UCSD-AML1 (cell line): ENCODE measurements around the gene RNF207.
A peak's percentile ranks its signal among the peaks of the same experiment; 100 is the strongest.

Experiments
- DNase-seq: peaks from one replicate; lab custom pipeline; 2025; ENCODE audit not compliant: unreplicated experiment; lab: John Stamatoyannopoulos, UW

RNF207 gene, protein sequence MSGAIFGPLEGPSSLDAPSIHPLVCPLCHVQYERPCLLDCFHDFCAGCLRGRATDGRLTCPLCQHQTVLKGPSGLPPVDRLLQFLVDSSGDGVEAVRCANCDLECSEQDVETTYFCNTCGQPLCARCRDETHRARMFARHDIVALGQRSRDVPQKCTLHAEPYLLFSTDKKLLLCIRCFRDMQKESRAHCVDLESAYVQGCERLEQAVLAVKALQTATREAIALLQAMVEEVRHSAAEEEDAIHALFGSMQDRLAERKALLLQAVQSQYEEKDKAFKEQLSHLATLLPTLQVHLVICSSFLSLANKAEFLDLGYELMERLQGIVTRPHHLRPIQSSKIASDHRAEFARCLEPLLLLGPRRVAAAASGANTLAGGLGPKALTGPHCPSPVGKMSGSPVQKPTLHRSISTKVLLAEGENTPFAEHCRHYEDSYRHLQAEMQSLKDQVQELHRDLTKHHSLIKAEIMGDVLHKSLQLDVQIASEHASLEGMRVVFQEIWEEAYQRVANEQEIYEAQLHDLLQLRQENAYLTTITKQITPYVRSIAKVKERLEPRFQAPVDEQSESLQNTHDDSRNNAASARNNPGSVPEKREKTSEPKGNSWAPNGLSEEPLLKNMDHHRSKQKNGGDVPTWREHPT

DNA sequence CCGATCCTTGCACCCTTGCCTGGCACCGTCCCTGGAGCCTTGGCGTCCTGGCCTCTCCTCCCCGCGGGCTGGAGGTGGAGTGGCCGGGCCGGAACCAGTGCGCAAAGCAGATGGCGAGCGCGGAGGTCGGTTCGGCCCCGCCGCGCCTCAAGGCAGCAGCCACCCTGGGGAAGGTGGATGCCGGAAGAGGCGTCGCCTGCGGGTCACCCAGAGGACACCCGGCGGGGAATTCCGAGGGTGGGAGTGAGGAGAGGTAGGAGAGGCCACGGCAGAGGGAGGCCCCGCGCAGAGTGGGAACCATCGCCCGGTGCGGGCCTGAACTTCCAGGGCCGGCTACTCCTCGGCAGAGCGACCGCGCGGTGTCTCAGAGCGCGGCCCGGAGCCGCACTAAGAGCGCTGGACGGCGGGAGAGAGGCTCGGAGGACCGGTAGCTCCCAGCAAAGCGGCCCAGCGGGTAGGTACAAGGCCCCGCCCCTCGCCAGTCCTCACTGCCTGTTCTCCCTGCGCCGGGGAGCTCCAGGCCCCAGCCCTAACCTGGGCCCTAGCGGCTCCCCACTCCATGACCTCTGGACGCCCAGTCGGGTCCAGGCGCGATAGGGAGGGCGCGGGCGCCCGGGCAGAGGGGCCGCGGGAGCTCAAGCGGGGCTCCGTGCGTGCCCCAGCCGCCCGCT, at the start of gene RNF207:
RNF207 (plus strand) TSS at position 271 of the 671 bp plus-strand sequence. CDS start 417 bp downstream, outside the sequence.
- DNase-seq: no peak

DNA sequence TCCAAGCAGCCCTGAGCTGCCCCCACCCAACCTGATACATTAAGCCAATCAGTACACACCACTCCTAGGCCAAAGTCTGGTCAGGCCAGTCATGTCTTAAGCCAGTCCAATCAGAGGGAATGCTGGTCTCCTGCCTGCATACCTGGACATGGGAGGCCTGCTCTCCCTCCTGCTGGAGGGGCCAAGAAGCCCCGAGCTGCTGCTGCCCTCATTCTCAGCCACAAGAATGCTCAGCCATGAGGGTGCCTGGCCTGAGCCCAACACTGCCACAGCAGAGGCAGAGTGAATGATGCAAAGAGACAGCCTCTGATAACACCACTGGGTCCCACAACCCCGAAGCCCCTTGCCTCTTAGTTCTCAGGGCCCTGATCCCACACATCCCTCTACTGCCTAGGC, 48.8 kb upstream of the RNF207 start:
- DNase-seq: no peak

GRCh38 chr1:6157528-6158174, 48.3 kb upstream of the RNF207 start:
- DNase-seq: no peak

DNA sequence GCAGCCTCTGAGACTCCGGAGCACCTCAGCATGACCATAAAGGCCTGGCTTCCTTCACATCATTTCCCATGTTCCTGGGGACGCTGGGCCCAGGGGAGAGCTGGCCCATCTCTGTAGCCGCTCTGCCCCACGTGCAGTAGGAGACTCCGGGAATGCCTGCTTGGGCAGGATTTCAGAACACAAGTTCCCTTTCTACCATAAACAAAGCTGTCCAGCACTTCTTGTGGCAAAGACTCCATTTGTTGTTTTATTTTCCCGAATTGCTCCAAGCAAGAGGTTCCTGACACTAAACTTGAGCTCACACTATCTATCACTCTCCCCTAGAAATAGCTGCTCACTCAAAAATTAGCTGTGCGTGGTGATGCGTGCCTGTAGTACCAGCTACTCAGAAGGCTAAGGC, 47.7 kb upstream of the RNF207 start:
- no peak for DNase-seq

DNA sequence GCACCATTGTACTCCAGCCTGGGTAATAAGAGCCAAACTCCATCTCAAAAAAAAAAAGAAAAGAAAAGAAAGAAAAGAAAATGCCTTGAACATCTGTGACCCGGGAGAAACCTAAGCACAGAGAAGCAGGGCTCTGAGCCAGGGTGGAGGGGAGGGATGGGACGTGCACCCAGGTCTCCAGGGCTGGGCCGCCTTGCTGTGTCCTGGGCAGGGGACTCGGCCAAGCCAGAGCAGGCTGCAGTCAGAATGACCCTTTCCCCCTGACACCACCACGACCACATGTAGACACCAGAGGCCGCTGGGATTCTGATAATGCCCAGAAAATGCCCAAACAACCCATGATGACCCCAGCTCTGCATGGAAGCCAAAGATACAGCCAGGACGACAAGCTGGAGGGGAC, 43.6 kb upstream of the RNF207 start:
- no peak for DNase-seq

DNA sequence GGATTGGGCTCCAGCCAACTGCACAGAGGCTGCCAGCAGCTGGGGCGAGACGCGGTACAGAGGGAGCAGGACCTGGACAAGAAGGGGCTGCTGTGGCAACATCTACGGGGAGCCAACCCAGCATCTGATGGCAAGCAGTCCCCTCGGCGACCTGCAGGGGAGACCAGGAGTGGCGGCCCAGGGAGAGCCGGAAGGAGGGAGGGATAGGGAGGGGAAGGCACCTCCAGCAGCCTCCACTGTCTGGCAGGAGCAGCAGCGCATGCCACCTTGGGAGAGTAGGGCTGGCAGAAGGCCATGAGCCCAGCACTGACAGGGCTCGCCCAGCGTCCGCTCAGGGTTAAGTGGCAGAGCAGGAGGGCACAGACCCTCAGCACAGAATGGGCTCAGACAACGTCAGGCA, 43.1 kb upstream of the RNF207 start:
- DNase-seq: no peak

GRCh38 chr1:6163191-6163972, 42.5 kb upstream of the RNF207 start:
- no peak for DNase-seq

- no peak for DNase-seq
Observed at GRCh38 chr1:6163973-6164617, 41.8 kb upstream of the RNF207 start.

DNA sequence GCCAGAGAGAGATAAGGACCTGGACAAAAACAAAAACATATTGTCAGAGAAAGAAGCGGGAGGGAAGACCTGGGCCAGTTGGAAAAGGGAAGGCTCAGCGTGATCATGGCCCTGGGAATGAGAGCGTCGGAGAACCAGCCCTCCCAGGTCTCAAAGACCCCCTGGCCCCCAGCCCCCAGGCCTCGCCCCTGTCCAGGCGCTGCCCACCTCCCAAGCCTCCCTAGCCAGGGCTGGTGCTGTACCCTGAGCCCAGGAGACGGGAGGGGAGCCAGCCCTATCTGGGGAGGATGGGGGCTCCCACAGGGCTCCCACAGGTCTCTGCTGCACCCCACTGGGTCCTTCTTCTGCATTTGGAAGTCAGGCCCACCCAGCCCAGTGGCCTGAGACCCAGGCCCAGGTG, 40.9 kb upstream of the RNF207 start:
- no peak for DNase-seq

- DNase-seq: no peak
Observed at GRCh38 chr1:6165441-6165985, 40.4 kb upstream of the RNF207 start.

DNA sequence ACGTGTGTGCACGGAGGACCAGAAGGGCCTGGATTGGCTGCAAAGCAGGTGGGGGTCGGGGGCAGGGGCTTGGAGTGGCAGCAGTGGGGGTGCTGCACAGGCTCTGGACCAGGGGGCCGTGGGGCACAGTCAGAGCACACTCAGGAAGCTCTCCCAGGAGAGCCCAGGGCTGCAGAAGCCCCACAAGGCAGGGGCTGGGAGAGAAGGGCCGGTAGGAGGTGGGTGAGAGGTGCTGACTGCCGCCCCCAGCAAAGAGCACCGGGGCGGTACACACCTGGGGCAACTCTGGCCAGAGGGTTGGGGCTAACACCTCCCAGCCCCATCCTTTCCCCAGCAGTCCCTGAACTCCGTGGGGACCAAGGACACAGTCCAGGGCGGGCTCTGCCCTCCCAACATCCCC, 39.7 kb upstream of the RNF207 start:
- no peak for DNase-seq

DNA sequence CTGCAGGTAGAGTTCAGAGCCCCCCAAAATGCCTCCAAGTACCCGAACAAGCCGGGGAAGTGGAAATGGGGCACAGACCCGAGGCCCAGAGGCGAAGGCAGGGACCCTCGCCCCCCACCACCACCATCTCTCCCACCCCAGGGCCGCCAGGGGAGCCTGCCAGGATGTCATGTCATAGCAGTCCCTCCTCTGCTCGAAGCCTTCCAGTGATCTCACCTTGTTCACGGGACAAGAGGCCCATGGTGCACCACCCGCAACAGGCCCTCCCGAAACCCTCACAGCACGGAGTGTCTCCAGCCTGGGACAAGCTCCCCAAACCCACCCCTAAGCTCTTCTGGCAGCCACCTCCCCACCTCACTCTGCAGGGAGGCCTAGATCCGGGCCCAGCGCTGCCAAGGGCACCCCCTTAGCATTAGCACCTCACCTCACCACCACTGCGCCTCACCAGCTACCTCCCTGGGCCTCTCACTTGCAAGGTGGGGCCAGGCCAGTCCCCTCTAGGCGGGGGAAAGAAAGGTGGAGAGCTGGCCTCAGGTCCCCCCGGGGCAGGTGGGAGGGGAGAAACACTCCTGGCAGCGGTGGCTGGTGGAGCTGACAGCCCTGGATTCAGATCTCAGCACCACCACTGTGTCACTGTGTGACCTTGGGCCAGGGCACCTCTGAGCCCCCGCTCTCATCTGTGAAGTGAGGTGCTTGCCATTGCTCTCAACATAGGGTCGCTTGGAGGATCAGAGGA, 39.1 kb upstream of the RNF207 start:
- DNase-seq: no peak

DNA sequence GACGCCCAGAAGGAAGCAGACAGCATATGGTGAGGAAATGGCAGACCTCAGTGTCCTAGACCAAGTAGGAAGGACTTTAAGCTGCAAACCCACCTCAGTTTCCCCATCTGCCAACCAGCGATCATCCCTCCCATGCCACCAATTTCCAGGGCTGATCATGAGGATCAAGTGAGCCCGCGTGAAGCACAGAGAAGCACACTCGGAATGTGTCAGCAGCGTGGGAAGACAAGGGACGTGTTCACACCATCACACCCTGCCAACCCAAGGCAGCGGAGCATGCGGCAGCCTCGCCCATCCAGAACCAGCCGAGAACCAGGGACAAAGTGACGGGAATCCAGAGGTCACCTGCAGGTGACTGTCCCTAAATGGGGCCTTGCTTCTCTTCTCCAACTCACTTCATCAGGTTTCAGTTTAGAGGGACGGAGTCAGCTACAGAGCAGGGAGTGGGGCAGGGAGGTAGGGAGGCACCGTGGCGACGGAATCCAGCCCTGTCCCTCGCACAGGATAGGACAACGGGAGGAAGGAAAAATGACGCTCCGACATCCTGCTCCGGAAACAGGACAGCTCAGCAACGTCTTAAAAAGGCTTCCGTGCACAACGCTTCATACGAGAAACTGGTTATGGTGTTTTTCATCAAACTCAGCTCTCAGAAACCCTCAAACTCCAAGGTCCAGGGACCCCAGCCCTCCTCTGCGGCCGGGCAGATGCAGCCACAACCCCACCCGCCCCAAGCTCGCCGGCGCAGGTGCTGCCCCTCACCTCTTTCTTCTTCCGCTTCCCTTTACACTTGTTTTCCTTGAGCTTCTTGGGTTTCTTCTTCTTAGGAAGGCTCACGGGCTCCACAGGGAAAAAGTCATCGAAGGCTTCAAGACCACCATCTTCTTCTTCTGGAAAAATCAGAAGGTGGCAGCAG, 38.3 kb upstream of the RNF207 start:
- no peak for DNase-seq

GRCh38 chr1:6168947-6169586, 36.9 kb upstream of the RNF207 start:
- DNase-seq: no peak

DNA sequence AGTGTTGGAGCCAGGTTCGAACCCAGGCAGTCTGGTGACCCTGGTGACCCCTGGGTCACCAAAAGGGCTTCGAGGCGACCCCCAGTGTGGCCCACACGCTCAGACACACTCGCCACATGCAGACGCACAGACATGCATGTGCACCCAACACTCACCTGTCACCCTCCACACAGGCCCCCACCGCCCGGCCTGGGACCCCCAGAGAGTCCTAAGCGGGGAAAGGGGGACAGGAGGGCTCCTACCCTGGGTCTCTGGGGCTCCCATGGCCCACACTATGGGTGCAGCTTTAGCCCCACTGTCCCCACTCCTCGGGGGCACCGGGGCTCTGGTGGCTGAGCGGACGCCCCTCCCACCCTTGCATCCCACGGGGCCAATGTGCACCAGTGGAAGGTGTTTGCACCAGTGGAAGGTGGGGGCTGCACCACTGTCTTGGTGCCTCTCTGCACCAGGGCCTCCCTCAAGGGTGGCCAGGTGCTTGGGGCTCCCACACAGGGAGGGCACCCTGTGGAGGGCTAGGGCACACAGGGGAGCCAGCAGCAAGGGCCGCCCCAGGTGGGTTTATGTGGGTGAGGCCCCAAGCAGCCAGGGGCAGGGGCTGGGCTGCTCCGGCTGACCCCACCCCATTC, 35.7 kb upstream of the RNF207 start:
- DNase-seq: no peak

GRCh38 chr1:6170742-6171201, 35.1 kb upstream of the RNF207 start:
- DNase-seq: peak; percentile 57

GRCh38 chr1:6171548-6172124, 34.3 kb upstream of the RNF207 start:
- peak; percentile 57 for DNase-seq
